Gastrocnemius medialis (tissue), 4 donors: ENCODE measurements around the gene KCNJ10.

Experiments used
- POLR2A ChIP-seq, 2 donors: fragments of 450-650 bp; IDR thresholded peaks; one replicate each; pipeline ENCODE4 v1.6.1; 2017; ENCODE audit warnings: antibody characterized with exemption in 2 of 2, mild to moderate bottlenecking in 2 of 2, moderate library complexity in 2 of 2
- TF ChIP-seq, protein P1 (sequence below), 5 experiments: fragments of 450-650 bp in 3 of 5; fragments of 200-600 bp in 2 of 5; sonication (generic) in 2 of 5; IDR thresholded peaks in 4 of 5; conservative IDR thresholded peaks in 1 of 5; 1 replicate in 4 of 5; 2 replicates in 1 of 5; pipeline ENCODE4 v1.5.1; 2016 to 2019; ENCODE audit warnings: antibody characterized with exemption in 5 of 5, mild to moderate bottlenecking in 3 of 5, moderate library complexity in 3 of 5

DNA sequence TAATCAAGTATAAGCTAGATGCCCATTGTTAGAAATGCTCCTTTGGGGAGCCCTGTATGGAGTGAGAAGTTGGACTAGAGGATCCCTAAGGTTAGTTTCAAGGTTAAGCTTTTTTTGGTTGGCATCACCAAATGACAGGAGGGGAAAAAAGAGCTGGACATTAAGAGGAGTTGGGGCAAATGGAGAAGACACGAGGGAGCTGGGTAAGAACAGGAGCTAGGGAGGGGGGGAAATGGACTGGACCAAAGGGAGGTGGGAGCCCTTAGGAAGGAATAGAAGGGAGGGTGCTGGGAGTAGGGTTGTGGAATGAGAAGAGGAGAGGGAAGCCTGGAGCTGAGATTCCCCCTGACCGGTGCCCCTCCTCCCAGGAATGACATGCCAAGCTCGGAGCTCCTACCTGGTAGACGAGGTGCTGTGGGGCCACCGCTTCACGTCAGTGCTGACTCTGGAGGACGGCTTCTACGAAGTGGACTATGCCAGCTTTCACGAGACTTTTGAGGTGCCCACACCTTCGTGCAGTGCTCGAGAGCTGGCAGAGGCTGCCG lies 17.2 kb upstream of the KCNJ10 start:
- TF ChIP-seq, protein P1, sequence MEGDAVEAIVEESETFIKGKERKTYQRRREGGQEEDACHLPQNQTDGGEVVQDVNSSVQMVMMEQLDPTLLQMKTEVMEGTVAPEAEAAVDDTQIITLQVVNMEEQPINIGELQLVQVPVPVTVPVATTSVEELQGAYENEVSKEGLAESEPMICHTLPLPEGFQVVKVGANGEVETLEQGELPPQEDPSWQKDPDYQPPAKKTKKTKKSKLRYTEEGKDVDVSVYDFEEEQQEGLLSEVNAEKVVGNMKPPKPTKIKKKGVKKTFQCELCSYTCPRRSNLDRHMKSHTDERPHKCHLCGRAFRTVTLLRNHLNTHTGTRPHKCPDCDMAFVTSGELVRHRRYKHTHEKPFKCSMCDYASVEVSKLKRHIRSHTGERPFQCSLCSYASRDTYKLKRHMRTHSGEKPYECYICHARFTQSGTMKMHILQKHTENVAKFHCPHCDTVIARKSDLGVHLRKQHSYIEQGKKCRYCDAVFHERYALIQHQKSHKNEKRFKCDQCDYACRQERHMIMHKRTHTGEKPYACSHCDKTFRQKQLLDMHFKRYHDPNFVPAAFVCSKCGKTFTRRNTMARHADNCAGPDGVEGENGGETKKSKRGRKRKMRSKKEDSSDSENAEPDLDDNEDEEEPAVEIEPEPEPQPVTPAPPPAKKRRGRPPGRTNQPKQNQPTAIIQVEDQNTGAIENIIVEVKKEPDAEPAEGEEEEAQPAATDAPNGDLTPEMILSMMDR (IDR thresholded peaks at IDR 0.05 in 4 of 5, conservative IDR thresholded peaks at IDR 0.05 in 1 of 5) = no peak
- TF ChIP-seq POLR2A (IDR thresholded peaks at IDR 0.05) = no peak
